ENCODE data around the gene CXCR5.

Gene CXCR5

DNA sequence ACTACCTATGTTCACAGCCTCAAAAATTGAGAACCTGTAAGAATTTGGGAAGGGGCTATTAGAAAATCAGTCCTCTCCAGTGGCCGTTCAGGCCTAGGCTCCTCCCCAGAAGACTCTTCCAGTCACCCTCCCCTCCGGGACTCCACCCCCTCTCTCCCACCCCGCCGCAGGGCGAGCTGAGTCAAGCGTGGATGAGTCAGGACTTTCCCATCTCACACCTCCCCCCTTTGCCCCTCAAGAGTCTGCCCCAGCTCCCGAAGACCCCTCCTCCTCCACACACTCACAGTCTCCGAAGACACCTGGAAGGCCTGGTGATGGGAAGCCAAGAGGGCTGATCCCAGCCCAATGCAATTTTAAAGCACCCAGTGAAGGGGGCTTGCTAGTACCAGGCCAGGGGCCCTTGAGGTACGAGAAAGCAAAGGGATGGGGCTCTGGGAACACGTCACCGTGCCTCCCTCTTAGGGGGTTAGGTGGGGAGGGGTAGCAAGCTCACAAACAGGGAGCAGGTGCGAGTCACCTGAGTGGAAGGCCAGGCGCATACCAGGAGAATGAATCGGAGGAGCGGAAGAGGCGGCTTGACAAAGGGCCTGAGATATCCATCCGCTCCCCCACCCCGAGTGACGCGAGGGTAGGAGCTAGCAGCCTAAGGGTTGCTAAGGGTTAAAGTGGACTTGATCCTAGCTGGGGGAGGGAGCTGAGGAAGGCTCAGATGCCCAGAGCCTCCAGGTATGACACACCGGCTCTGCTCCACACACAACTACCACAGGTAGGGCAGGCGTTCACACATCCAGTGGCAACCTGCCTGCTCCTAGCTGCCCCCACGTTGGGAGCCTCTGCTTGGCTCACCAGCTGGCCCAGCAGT lies 28.4 kb downstream of the CXCR5 start:
- peak; percentile 50 to 70 for DNase-seq (ENCODE audit: low read depth in 1 of 2, low spot score in 1 of 2)

DNA sequence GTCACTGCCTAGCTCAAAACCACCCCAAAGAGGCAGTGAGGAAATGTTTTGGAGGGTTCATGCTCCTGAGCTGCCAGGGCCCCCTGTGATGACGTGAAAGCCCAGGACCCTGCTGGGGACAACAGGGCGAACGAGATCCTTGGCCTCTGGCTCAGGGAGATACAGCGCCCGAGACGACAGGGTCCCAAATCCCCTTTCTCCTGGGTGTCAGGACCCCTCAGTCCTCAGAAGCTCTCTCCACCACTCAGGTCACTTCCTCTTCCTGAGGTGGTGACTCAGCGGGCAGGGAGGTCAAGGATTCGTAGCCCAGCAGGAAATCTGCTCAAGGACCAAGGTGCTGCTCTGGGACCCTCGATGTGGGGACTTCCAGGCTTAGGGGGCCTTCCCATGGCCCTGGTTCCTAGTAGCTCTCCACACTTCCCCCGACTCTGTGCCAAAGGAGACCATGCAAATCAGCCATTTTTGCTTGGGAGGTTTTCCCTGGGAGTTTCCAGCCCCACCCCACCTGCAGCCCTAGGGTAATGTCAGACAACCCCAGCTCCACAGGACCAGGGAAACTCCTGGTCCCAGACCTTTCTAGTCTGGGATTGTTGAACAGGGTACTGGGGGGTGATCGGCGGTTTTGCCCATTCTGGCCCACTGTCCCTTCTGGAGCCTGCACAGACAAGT lies 29.2 kb downstream of the CXCR5 start:
- DNase-seq (ENCODE audit: low read depth in 1 of 2, low spot score in 1 of 2) = no peak

DNA sequence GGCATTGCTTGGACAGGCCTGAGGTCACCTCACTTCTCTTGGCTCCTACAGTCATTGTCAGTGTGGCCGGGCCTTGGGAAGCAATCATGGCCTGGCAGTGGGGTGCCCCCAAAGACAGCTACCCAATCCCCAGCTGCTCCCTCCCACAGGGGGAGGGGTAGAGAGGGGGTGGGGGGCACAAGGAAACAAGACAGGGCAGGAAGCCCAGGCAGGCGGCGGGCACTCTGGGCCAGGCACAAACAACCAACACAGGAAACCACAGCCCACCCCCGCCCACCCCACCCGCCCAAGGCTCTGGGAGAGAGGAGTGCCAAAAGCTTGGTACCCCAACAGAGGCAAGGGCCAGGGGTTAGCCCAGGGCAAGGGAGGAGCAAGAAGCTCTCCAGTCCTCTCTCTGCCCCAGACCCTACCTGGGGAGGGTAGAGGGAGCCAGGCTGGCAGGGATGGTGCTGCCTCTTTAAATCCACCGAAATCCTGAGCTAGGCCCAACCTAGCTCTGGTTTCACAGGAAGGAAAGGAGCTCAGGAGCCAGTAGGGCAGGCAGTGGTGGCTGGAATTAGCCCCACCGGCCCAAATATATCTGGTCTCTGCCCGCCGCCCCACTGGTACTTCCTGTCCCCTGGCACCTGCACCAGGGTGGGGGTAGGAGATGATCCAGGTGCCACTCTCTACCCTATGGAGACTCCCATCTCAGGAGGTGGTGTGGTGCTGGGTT lies 29.9 kb downstream of the CXCR5 start:
- DNase-seq (ENCODE audit: low read depth in 1 of 2, low spot score in 1 of 2) = no peak

DNA sequence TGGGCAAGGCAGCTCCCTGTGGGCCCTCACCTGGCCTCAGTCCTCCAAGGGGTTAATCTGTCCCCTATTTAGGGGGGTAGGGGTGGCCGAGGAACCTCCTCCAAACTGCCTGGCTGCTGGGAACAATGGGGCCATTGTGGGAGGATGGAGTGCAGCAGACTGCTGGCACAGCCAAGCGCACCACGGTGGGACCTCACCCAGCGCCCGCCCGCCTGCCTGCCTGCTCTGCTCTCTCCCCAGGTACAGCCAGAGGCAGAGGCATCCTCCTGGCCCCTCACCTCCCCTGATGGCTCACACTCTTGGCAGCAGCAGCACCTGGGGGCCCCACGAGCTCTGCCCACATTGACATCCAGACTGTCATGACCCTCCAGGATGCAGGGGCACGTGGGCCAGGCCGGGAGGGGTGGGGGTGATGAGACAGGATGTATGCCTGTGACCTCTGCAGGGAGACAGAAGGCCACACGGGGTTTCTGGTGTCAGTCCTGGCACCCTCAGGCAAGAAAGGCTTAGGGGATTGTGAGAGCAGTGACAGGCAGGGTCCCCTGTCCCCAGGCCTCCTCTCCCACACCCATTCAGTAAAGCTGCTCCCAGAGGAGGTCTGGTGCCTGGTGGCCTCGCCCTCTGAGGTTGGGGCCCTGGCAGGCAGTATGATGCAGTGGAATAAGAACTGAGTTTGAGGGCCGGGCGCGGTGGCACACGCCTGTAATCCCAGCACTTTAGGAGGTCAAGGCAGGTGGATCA lies 30.7 kb downstream of the CXCR5 start:
- peak; percentile 48 to 61 for DNase-seq (ENCODE audit: low read depth in 1 of 2, low spot score in 1 of 2)

DNA sequence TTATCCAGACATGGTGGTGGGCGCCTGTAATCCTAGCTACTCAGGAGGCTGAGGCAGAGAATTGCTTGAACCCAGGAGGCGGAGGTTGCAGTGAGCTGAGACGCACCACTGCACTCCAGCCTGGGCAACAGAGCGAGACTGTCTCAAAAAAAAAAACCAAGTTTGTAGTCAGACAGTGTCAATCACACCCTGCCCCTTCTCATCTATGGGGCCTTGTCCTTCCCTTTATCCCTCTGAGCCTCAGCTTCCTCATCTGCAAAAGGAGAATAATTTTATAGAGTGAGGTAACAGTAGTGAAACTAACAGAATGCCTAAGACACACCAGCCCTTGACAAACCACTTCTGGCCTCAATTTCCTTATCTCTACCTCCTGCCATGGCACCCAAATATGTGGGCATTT lies 31.3 kb downstream of the CXCR5 start:
- DNase-seq (ENCODE audit: low read depth in 1 of 2, low spot score in 1 of 2) = no peak

DNA sequence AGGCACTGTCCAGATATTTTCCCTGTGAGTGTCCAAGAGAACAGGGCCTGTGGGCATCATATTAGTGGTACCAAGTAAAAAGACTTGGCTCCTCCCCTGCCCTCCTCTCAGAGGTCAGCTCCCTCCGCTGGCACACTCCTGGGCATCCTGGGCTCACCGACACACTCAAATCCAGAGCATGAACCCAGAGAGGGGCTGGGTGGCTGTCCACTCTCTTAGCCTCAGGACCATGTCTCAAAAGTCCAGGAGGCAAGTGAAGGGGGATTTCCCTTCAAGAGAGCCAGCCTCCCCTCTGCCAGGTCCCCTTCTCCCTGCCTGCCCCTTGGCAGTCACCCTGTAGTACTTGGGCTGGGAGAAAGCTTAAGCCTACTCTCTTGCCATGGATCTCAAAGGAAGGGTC lies 31.7 kb downstream of the CXCR5 start:
- no peak for DNase-seq (ENCODE audit: low read depth in 1 of 2, low spot score in 1 of 2)

DNA sequence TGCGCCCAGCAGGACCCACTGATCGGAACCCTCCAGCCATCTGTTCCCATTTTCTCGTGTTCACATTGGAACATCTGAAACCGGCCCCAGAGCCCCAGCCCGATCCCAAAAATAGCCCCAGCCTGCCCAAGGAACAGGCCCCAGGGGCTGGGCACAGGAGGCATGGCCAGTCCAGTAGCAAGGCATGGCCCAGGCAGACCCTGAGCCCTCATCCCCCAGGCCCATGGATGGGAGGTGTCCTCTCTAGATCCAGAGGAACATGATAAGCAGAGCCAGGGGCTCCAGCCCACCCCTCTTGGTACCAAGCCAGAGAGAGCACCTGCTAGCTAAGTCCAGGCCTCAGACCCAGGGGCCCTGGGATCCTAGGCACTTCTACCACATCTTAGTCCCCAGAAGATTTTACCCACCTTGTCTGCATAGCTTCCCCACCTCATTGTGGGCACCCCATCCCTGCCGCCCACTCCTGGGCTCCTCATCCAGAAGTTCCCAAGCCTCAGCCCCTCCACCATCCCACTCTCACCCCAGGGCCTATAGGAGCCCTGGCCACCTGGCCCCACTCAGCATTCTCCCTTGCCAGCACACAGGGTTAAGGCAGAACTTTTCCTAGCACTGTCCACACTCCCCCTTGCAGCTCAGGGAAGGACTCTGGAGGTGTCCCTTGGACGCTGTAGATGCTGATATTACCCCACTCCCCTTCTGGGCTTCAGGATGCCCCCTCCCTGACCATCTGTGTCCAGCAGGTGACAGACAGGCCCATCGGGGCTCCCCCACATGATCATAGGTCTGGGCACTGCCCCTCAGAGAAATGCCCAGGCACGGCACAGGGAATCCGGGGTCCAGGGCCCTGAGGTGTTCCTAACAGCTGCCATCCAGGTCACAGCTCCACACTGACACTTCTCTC lies 32.5 kb downstream of the CXCR5 start:
- no peak for DNase-seq (ENCODE audit: low read depth in 1 of 2, low spot score in 1 of 2)

DNA sequence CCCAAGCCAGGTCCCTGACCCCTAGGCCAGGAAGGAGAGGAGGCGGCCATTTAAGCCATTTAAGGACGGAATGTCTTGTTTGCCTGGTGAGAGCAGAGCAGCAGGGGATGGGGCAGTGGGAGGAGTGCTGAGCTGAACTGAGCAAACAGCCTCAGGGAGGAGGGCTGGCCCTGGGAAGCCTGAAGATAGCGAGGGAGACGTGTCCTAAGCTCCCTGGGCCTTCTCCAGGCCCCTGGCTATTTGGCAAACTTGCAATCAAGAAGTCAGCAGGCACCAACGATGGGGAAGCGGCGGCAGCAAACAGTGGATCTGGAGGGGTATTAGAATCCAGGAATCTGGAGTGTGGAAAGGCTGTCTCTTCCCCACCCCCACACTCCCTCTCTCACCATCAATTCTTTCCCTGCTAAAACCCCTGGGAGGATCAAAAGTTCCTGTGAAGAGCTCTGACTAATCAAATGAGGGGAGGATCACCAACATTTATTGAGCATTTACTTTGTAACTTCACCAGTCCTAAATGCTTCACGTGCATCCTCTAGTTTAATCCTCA lies 33.2 kb downstream of the CXCR5 start:
- no peak for DNase-seq (ENCODE audit: low read depth in 1 of 2, low spot score in 1 of 2)

DNA sequence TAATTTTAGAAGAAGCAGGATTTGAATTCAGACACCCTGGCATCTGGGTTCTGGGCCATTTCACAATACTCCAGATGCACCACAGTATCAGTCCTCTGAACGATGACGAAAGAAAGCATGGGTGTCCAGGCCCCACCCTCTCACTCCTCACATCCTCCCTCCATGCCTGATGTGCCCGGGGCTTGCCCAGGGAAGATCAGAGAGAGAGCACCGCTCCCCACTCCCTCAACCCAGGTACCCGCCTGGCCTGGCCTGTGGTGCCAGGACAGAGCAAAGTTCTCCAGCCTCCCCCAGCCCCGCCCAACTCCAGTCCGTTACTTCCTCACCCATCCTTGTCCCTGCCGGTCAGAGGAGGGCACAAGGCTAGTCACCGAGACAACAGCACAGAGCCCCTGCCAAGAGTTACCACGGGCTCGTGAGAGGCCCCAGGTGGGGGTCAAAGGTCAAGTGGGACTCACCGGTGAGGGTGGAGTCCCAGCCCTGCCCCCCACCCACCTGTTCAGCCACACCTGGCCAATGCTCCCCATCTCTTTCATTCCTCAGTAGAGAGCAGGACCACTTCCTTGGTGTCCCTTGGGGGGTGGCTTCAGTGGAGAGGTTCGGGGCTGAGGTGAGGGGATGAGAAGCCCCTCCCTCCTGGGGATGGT lies 33.9 kb downstream of the CXCR5 start:
- DNase-seq (ENCODE audit: low read depth in 1 of 2, low spot score in 1 of 2) = no peak

DNA sequence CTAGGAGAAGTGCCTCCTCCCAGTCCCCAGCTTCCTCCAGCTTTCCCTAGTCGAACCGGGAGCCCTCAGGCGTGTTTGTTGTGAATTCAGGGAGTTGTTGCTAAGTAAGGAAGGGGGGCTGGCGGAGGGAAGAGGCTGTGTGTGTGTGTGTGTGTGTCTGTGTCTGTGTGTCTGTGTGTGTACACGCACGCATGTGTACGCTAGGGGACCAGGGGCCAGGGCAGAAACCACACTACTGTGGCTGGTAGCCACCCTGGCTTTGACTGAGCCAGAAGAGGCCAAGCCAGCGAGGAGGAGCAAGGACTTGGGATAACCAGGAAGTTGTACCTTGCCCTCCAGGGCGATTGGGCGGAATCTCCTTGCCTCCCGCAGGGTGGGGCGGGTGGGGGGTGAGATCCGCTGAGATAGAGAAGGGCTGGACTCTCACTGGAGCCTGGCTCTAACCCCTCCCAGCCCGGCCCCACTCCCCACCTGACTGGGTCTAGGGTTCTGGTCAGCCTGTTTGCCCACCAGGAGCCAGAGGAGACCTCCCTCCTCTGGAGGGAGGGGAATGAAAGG lies 34.5 kb downstream of the CXCR5 start:
- no peak for DNase-seq (ENCODE audit: low read depth in 1 of 2, low spot score in 1 of 2)

DNA sequence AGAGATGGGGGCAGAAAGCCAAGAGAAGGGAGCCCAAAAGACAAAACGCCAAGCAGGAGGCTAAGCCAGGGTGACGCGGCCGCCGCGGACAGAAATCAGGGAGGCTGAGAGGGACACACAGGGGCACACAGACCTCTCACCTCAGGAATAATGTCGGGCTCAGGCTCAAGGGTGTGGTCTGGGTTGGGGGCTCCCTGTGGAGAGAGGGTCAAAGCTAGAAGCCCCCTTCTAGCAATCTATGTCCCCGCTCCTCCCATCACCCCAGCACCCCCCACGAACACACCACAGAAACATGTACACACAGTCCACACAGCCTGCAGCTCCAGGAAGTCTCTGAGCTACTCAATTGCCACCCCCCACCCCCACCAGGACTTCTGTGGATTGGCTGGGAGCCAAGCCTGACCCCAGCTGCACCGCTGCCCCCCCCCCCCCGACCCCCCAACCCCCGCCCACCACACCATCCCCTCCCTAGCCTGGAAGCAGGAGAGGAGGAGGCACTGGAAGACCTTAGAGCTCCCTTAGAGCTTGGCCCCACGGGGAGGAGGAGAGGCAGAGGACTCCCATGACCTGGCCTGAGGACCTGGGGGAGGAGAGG lies 35.1 kb downstream of the CXCR5 start:
- DNase-seq (ENCODE audit: low read depth in 1 of 2, low spot score in 1 of 2) = no peak

DNA sequence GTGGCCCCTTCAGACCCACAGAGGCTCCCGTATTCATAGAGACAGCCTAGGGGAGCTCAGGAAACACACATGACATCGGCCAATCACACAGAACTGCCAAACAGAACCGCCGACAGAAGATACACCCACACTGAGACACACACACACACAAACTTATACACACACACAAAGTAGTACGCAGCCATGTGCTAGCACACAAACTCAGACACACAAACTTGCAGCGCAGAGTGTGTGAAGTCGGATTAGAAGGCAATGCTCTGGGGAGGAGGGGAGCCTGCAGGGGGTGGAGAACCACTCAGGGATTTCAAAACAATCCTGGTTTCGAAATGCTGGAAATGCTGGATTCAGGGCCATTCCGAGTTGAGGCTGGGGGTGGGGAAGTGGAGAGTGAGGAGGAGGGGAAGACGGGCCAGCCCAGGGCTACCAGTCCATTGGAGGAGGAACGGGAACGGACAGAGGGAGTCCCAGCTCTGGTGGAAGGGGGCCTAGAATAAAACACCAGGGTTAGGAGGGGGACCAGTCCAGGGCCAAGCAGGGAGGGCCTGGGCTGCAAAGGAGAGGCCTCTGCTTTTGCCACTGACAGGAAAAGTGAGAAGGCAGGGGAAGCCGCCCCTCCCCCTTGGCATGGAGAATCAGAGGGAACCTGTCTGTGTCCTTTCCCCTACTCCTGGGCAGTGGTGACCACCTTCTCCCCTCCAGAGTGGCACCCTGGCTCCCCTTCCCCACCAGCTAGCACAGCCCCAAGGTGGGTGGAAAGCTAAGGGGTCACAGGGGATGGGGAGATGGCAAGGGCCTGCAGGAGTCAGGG lies 37.6 kb downstream of the CXCR5 start:
- DNase-seq (ENCODE audit: low read depth in 1 of 2, low spot score in 1 of 2) = no peak

DNA sequence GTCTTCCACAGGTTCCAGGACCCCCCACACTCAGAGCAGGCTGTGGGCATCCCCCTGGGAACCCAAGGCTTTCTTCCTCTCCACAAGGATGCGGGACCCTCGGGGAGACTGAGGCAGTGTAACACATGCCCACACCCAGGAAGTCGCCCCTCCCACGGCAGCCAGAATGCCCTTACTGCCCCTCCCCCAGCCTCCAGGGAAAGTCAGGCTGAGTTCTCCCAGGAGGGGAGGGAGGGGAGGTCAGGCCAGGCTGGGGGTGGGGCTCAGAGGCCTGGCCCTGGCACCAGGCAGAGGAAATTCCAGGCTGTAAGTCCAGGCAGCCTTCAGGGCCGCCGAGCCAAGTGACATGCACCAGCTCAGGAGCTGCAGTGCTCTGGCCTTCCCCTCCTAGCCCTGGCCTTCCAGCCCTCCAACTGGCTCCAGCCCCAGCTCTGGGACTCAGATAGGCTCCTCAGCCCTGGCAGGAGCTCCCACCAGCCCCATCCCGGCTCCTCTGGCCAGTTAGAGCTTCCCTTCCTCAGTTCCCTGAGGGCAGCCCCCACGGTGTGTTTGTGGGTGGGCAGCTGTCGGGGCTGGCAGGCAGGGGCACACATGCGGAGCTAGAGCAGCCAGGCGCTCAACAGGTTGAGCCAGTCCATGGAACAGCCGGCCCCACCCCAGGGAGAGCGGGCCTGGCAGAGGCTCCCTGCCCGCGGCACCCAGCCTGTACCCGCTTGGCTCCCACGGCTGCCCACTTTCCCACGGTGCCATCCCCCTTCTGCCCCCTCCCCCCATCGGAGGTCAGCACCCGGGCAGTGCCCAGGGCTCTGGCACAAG lies 38.4 kb downstream of the CXCR5 start:
- DNase-seq (ENCODE audit: low read depth in 1 of 2, low spot score in 1 of 2) = no peak

DNA sequence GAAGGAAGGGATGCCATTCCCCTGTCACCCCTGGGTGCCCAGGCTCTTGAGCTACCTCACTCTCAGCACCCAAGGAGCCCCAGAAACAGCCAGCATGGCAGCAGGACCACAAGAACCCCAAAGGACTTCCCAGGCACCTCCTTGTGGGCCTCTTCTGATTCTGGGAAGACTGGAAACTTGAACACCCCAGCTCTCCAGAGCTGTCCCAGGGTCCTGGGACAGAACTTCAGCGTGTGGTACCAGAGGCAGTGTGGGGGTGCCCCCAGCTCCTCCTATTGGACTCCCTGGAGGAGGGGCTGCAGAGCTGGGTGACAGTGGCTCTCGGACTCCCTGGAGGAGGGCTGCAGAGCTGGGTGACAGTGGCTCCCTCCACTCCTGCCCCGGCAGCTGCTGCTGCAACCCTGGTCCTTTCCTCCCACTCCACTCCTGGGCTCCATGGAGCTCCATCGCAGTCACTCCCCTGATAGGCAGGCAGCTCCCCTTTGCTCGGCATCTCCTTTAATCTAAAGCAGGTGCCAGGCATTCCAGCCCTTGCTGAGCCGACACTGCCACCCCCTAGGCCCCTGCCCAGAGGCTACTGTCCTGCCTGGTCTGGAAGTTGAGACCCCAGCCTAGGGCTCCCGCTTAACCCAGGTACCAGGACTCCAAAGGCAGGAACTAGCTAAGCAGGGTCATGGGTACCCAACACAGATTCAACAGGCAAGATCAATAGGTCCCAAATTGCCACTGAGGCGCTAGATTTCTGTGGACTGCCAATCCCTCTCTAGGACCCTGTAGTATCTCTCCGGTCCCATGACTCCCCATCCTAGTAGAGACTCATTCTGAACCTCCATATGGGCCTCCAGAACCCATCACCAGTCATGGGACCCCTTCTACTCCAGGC lies 39.3 kb downstream of the CXCR5 start:
- DNase-seq (ENCODE audit: low read depth in 1 of 2, low spot score in 1 of 2) = no peak

DNA sequence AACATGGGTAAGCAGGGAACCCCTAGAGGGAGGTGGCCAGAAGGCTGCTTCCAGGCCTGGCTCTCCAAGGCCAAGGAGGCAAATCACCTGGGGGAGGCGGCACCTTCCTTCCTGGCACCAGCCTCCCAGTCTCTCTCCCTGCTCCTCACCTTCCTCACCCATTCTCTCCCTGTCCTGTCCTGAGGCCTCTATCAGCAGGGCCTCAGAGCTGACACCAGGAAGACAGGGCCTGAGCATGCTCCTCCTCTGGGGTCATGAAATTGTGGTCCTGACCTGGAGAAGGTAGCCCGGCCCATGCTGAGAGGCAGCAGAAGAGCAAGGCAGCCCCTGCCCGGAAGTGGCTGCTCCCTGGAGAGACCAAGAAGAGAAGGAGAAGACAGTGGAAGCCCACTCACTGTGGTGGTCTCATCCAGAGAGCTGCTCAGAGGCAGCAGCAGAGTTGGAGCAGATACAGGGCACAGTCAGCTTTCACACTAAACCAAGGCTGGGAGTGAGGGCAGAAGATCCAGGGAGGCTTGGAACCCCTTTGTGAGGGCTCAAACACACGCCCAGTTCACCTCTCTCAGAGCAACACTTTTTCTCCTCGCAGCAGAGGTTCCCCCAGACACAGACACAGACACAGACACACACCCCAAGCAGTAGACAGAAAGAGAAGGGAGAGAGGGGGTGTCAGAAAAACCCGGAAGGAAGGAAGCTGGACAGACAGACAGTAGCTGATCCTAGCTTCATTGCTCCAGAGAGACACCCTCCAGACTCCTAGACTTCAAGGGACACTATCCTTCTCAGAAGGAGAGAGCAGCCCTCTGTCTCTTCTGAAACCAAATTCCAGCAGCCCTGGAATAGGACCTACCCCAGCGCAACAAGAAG lies 40.3 kb downstream of the CXCR5 start:
- no peak for DNase-seq (ENCODE audit: low read depth in 1 of 2, low spot score in 1 of 2)
